Measurements from ENCODE around the gene FAM124B.
A peak's percentile ranks its signal among the peaks of the same experiment; 100 is the strongest.

FAM124B gene

GRCh38 chr2:224379986-224380385 lies 21.9 kb downstream of the FAM124B start:
- peak; percentile 48 to 82 (median 71) for DNase-seq

DNA sequence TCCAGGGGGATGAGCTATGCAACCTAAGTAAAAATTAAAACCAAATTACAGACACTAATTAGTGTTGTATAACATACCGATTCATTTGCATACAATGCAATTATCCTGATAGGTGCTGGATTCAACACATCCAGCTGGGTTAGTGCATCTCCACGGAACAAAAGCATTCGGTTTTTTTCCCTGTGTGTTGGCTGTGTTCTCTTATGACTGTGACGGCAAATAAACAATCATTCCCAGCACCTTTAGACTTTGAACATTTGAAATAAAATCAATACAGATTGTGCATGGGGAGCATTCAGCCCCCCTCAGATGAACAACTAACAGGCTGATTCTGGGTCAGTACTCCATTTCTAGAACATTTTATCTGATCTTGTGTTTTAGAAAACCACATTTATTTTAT lies 22.7 kb downstream of the FAM124B start:
- DNase-seq, result no peak

DNA sequence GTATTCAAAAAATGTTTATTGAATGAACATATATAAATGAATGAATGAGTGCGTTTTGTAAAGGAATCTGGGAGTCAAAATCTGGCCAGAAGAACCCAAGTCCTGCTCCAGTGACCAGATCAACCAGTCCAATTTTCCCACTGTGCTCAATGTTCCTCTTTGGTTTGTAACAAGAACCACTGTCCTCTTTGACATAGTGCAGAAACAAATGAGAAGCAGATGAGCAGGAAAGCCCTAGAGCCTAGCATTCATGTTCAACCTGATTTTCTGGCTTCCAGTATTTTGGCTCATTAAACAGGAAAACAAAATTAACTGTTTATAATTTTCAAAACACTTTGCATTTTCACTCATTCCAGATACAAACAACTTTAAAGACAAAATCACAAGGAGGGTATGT lies 23.2 kb downstream of the FAM124B start:
- DNase-seq, result peak in 3 of 4 experiments; percentile 28 to 44 (median 29)

GRCh38 chr2:224377751-224378700 lies 23.9 kb downstream of the FAM124B start:
- DNase-seq, result peak in 2 of 4 experiments; percentile 54 to 58

GRCh38 chr2:224372641-224373040 lies 29.3 kb downstream of the FAM124B start:
- DNase-seq, result no peak

DNA sequence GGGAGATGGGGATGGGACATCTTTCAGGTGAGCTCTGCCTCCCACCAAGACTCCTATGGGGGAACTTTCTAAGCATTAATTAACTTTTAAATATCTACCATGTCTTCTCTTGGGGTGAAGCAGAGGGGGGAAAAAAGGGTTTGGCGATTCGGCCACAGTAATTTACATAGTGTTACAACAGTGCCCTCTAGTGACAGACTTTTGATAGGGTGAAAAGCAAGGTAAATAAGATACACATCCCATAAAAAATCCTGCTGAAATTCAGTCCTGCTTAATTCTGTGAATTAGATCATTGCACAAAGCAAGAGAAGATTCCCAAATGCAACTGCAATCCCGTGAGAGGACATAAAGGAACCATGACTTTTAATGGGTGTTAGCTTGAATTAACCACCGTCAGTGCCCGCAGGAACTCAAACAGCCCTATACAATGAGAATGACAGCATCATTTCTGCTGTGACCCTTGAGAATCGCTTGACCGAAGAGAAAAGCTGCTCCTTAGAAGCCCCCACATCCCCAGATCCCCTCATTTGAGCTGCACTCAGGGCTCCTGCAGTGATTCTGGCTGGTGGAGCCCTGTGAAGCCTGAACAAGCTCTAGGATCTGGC lies 32.8 kb downstream of the FAM124B start:
- DNase-seq, result peak; percentile 38 to 80 (median 54)

DNA sequence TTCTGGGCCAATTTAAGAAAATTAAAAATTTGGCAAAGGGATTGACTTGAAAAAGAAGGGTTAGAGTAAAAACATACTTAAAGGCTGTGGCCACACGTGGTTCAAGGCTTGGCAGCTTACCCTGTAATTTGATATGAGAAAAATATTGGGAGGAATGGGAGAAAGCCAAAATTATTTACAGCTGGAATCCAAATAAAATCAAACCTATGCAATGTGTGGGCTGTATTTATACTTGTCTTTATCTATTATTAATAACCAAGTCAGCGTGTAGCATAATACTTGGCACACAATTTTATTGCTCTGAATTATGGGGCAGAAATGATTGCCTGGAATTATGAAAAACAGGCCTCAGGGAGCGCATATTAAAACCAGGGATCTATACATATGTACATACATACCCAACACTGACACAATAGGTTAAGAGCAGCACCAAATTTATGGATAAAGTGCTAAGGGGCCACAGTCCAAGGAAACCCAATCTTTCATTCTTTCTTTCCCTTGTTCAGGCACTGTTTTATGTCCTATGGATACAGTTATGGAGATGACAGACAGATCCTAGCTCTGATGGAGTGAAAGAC lies 35.6 kb downstream of the FAM124B start:
- DNase-seq, result no peak

- DNase-seq, result no peak
These were observed 36.6 kb downstream of the FAM124B start for GRCh38 chr2:224365331-224365730.

- no peak for DNase-seq
These were observed 38.6 kb downstream of the FAM124B start for GRCh38 chr2:224363281-224363680.

DNA sequence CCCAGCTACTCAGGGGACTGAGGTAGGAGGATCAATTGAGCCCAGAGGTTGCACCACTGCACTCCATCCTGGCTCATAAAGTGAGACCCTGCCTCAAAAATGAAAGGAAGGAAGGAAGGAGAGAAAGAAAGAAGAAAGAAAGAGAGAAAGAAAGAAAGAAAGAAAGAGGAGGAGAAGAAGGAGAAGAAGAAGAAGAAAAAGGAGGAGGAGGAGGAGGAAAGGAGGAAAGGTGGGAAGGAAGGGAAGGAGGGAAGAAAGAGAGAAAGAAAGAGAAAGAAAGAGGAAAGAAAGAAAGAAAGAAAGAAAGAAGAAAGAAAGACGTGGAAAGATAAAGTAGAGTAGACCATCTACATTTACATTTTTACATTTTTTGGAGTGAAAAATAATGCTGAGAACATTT lies 39.8 kb downstream of the FAM124B start:
- no peak for DNase-seq

GRCh38 chr2:224360801-224361251 lies 41.1 kb downstream of the FAM124B start:
- no peak for DNase-seq

DNA sequence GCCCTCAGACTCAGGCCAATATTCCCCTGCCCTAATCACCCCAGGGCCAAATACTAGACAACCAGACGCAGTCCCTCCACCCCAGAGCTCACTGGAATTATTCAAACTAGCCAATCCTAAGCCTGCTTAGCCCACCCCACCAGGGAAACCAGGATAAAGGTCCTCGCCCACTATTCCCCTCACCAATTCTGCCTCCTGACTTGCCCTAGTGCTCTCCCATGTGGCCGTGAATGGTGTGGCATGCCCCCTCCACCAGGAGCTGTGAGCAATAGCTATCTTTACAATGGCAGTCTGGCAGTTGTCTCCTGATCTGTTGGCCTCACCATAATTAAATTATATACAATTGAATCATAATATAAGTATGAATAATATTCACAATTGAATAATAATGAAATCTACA lies 42.3 kb downstream of the FAM124B start:
- peak in 2 of 4 experiments; percentile 24 to 38 for DNase-seq

GRCh38 chr2:224357098-224357901 lies 44.6 kb downstream of the FAM124B start:
- DNase-seq, result peak; percentile 70 to 82 (median 77)

GRCh38 chr2:224354632-224355211 lies 47.2 kb downstream of the FAM124B start:
- no peak for DNase-seq

GRCh38 chr2:224350703-224351102 lies 51.2 kb downstream of the FAM124B start:
- no peak for DNase-seq

DNA sequence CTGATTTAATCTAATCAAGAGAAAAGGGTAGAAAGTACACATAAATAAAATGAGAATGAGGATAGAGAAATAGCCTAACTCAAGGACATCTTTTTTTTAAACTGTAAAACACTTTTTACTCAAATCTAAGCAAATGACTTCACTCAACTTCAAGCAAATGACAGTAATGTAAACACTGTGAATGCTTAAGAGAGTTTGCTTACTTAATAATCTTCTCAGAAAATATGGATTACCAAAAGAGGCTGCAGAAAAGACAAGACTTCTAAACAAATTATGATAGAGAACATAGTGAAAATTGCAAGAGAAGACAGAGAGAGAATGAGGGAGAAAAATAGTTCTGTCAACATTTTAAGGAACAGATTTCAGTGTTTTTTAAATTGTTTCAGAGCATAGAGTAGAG lies 52.5 kb downstream of the FAM124B start:
- no peak for DNase-seq

DNA sequence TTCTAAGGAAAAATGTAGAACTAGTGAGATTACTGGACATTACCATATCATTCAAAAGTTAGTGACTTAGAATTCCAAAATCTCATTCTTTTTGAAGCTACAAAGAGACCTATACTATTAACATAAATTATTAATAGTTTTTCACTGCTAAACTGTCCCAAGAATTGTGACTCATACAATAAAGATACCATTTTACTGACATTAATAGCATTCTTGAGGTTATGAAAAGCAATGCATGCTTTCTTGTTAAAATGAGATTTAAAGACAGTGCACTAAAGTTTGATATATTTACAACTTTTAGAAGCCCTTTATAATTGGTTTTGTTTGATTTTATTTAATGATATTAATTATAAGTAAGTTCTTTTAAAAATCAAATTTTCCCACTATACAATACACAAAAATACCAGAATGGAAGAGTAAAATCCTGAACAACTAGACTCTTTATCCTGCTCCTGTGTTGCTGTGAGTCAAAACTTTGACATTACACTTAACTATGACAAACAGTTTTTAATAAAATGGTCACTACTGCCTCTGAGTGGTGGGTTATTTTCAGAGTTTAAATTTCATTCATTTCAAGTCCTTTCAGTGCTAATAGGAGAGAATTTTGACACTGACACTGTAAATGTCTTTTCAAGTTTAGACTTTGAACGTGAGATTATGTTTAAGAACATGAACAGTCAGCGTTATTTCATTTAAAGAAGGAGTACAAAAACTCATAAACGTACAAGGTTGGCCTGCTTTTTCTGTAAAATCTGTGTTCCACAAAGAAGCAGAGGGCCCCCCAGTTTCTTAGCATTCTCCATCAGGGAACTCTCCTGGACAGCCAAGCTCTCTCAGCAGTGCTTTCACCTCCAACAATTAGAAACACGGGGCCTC lies 54.5 kb downstream of the FAM124B start:
- DNase-seq, result no peak

DNA sequence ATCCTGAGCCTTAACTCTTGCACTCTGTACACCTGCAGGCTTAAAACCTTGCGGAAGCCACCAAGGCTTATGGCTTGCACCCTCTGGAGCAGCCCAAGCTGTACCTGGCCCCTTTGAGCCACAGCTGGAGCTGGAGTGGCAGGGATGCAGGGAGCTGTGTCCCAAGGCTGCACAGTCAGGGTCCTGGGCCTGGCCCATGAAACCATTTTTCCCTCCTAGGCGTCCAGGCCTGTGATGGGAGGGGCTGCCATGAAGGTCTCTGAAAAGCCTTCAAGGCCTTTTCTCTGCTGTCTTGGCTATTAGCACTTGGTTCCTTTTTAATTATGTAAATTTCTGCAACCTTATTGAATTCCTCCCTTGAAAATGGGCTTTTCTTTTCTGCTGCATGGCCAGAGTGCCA lies 56.4 kb downstream of the FAM124B start:
- DNase-seq, result no peak

- DNase-seq, result no peak
These were observed 58.7 kb downstream of the FAM124B start for GRCh38 chr2:224343226-224343625.

DNA sequence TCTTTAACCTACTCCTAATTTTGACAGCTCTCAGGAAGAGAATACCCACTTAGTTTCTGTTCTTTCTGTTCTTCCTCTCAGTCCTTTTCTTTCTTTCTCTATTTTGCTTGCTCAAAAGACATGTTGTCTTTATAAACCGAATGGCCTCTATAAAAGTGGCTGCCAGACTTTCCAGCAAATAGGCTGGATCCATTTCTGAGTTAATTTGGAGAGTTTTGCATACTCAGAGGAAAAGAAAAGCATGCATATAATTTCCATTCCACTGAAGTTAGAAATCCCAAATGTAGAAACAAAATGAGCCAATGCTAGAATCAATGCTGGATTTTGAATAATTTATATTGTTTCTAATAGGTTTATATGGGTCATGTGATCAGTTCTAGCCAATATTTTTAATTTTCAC lies 65.9 kb downstream of the FAM124B start:
- no peak for DNase-seq

- no peak for DNase-seq
These were observed 67.2 kb downstream of the FAM124B start for GRCh38 chr2:224334726-224335125.
